H9 (cell line): ENCODE results near the gene GALNT7. TPM values are rescaled to one million over a fixed set of nuclear protein-coding genes. Genes with fewer than 3 reads are reported as not detected.

ENCODE experiments used
- DNase-seq: peaks from one replicate; pipeline ENCODE4 v3.0.0-alpha.2; 2017
- H2AFZ ChIP-seq: one replicate; pipeline ENCODE4 v1.6.1; 2013; ENCODE audit warnings: mild to moderate bottlenecking, low read length, control low read depth, moderate library complexity
- H2AK5ac ChIP-seq: 2 replicates; pipeline ENCODE4 v1.6.1; 2013; ENCODE audit warnings: low read length, control low read depth, mixed read lengths; ENCODE audit not compliant: insufficient read length
- H2BK120ac ChIP-seq: one replicate; pipeline ENCODE4 v1.6.1; 2013; ENCODE audit warnings: low read depth, mild to moderate bottlenecking, low read length, control low read depth, inconsistent platforms; ENCODE audit not compliant: poor library complexity, severe bottlenecking
- H2BK12ac ChIP-seq: 2 replicates; pipeline ENCODE4 v1.6.1; 2013; ENCODE audit warnings: low read length, control low read depth, mixed read lengths, low read depth; ENCODE audit not compliant: insufficient read length
- H2BK15ac ChIP-seq: 2 replicates; pipeline ENCODE4 v1.6.1; 2013; ENCODE audit warnings: low read depth, low read length, control low read depth
- H2BK20ac ChIP-seq: one replicate; pipeline ENCODE4 v1.6.1; 2013; ENCODE audit warnings: low read depth, mild to moderate bottlenecking, low read length, control low read depth, inconsistent platforms; ENCODE audit not compliant: poor library complexity, severe bottlenecking
- H2BK5ac ChIP-seq: 2 replicates; pipeline ENCODE4 v1.6.1; 2013; ENCODE audit warnings: low read length, control low read depth, mixed read lengths; ENCODE audit not compliant: insufficient read length
- H3K14ac ChIP-seq: 2 replicates; pipeline ENCODE4 v1.6.1; 2013; ENCODE audit warnings: low read length, control low read depth; ENCODE audit not compliant: insufficient read depth
- H3K18ac ChIP-seq: 2 replicates; pipeline ENCODE4 v1.6.1; 2013; ENCODE audit warnings: low read depth, mild to moderate bottlenecking, mixed read lengths, low read length, control low read depth; ENCODE audit not compliant: insufficient read length
- H3K23ac ChIP-seq: 2 replicates; pipeline ENCODE4 v1.6.1; 2013; ENCODE audit warnings: low read length, control low read depth, mixed read lengths, low read depth; ENCODE audit not compliant: insufficient read length
- H3K23me2 ChIP-seq: 2 replicates; pipeline ENCODE4 v1.6.1; 2013; ENCODE audit warnings: low read depth, mild to moderate bottlenecking, mixed read lengths, low read length, control low read depth; ENCODE audit not compliant: insufficient read length, poor library complexity, severe bottlenecking
- H3K27ac ChIP-seq: 2 replicates; pipeline ENCODE4 v1.5.1; 2013; ENCODE audit warnings: low read length, control low read depth, mixed read lengths, low read depth; ENCODE audit not compliant: insufficient read length
- H3K27me3 ChIP-seq: 2 replicates; pipeline ENCODE4 v1.6.1; 2013; ENCODE audit warnings: low read length, control low read depth, inconsistent platforms; ENCODE audit not compliant: insufficient read depth
- H3K4ac ChIP-seq: 2 replicates; pipeline ENCODE4 v1.6.1; 2013; ENCODE audit warnings: low read depth, mild to moderate bottlenecking, control low read depth, inconsistent platforms, low read length, moderate library complexity
- H3K4me1 ChIP-seq: 2 replicates; pipeline ENCODE4 v1.6.1; 2013; ENCODE audit warnings: low read length, control low read depth, inconsistent platforms; ENCODE audit not compliant: insufficient read depth
- H3K4me2 ChIP-seq: 2 replicates; pipeline ENCODE4 v1.6.1; 2013; ENCODE audit warnings: low read length, control low read depth, mixed read lengths; ENCODE audit not compliant: insufficient read length, insufficient read depth
- H3K56ac ChIP-seq: 2 replicates; pipeline ENCODE4 v1.6.1; 2013; ENCODE audit warnings: low read depth, mild to moderate bottlenecking, mixed read lengths, low read length, control low read depth; ENCODE audit not compliant: insufficient read length
- H3K79me1 ChIP-seq: 2 replicates; pipeline ENCODE4 v1.6.1; 2013; ENCODE audit warnings: low read depth, mild to moderate bottlenecking, moderate library complexity, low read length, control low read depth, inconsistent platforms; ENCODE audit not compliant: insufficient read depth, poor library complexity, severe bottlenecking
- H3K79me2 ChIP-seq: 2 replicates; pipeline ENCODE4 v1.6.1; 2013; ENCODE audit warnings: low read length, control low read depth, inconsistent platforms; ENCODE audit not compliant: insufficient read depth
- H3K9ac ChIP-seq: 2 replicates; pipeline ENCODE4 v1.6.1; 2013; ENCODE audit warnings: low read length, control low read depth, mixed read lengths; ENCODE audit not compliant: insufficient read length; ENCODE audit errors: extremely low read depth
- H3K9me3 ChIP-seq: one replicate; pipeline ENCODE4 v1.6.1; 2013; ENCODE audit warnings: low read depth, low read length, inconsistent platforms; ENCODE audit not compliant: control insufficient read depth
- H3T11ph ChIP-seq: one replicate; pipeline ENCODE4 v1.6.1; 2013; ENCODE audit warnings: mild to moderate bottlenecking, low read length, control low read depth, inconsistent platforms
- H4K20me1 ChIP-seq: one replicate; pipeline ENCODE4 v1.6.1; 2013; ENCODE audit not compliant: control insufficient read depth, insufficient read length, insufficient read depth
- H4K5ac ChIP-seq: 2 replicates; pipeline ENCODE4 v1.6.1; 2013; ENCODE audit warnings: low read depth, mild to moderate bottlenecking, mixed read lengths, low read length, control low read depth; ENCODE audit not compliant: insufficient read length
- H4K8ac ChIP-seq: replicated peaks from 2 replicates; pipeline ENCODE4 v1.6.1; 2013; ENCODE audit warnings: low read length, control low read depth, mixed read lengths, low read depth; ENCODE audit not compliant: insufficient read length
- H4K91ac ChIP-seq: 2 replicates; pipeline ENCODE4 v1.6.1; 2013; ENCODE audit warnings: low read depth, mild to moderate bottlenecking, moderate library complexity, mixed read lengths, low read length, control low read depth; ENCODE audit not compliant: insufficient read length
- H3K27ac Mint-ChIP-seq, 3 experiments: 2 replicates in 2 of 3; 3 replicates in 1 of 3; pipeline ENCODE4 v1.8.0; 2020 to 2021; ENCODE audit warnings: mixed read lengths in 3 of 3, mild to moderate bottlenecking in 1 of 3, moderate library complexity in 1 of 3
- H3K27me3 Mint-ChIP-seq: 2 replicates; pipeline ENCODE4 v1.8.0; 2021; ENCODE audit warnings: low read depth, mild to moderate bottlenecking, moderate library complexity, mixed read lengths
- H3K36me3 Mint-ChIP-seq, 3 experiments: 2 replicates in 2 of 3; 3 replicates in 1 of 3; pipeline ENCODE4 v1.8.0; 2020 to 2021; ENCODE audit warnings: low read depth in 3 of 3, mixed read lengths in 3 of 3; ENCODE audit not compliant: insufficient read depth in 1 of 3
- H3K4me1 Mint-ChIP-seq, 2 experiments: 2 replicates each; pipeline ENCODE4 v1.8.0; 2020; ENCODE audit warnings: mixed read lengths in 2 of 2
- H3K4me3 Mint-ChIP-seq, 2 experiments: 2 replicates in 1 of 2; 3 replicates in 1 of 2; pipeline ENCODE4 v1.8.0; 2020 to 2021; ENCODE audit warnings: mild to moderate bottlenecking in 2 of 2, mixed read lengths in 2 of 2, moderate library complexity in 1 of 2
- H3K9me3 Mint-ChIP-seq, 2 experiments: 2 replicates in 1 of 2; 3 replicates in 1 of 2; pipeline ENCODE4 v1.8.0; 2020; ENCODE audit warnings: mild to moderate bottlenecking in 2 of 2, mixed read lengths in 2 of 2, moderate library complexity in 1 of 2
- WGBS: extraction: QIAGEN DNeasy Blood & Tissue Kit; methylation state at CpG from one replicate; pipeline ENCODE4 v1.1.7; 2013; ENCODE audit warnings: missing lambda C conversion rate, low lambda C conversion rate, mixed read lengths; ENCODE audit not compliant: insufficient read length; ENCODE audit errors: extremely low coverage; 5-methylcytosine and 5-hydroxymethylcytosine counted together
- total RNA-seq: library from RNA; stranded (reverse); gene quantifications from 2 replicates; pipeline ENCODE4 v1.2.1, GENCODE V29; 2021
- TF ChIP-seq, protein P1 (sequence below): fragments of 200-600 bp; sonication (generic); conservative IDR thresholded peaks from 3 replicates; pipeline ENCODE4 v1.8.0; 2021; ENCODE audit warnings: antibody characterized with exemption, mild to moderate bottlenecking

GALNT7 gene
- total RNA-seq, 1 experiment from 2014 or later = 57.3 TPM

GRCh38 chr4:173188648-173189047 lies 20.0 kb downstream of the GALNT7 start:
- Histone ChIP-seq H2BK5ac (no peak overlapping the region), H3K79me1 (peaks cover 6% of the 10 kb centered on the region)
- TF ChIP-seq, protein P1, sequence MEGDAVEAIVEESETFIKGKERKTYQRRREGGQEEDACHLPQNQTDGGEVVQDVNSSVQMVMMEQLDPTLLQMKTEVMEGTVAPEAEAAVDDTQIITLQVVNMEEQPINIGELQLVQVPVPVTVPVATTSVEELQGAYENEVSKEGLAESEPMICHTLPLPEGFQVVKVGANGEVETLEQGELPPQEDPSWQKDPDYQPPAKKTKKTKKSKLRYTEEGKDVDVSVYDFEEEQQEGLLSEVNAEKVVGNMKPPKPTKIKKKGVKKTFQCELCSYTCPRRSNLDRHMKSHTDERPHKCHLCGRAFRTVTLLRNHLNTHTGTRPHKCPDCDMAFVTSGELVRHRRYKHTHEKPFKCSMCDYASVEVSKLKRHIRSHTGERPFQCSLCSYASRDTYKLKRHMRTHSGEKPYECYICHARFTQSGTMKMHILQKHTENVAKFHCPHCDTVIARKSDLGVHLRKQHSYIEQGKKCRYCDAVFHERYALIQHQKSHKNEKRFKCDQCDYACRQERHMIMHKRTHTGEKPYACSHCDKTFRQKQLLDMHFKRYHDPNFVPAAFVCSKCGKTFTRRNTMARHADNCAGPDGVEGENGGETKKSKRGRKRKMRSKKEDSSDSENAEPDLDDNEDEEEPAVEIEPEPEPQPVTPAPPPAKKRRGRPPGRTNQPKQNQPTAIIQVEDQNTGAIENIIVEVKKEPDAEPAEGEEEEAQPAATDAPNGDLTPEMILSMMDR = no peak

More at GRCh38 chr4:173188648-173189047, 20.0 kb downstream of the GALNT7 start:
- Mint-ChIP-seq H3K4me3 (no peak overlapping the region), H3K4me1 (peaks cover 51 to 64% of the 10 kb centered on the region in 2 experiments), H3K27me3 (no peaks in the 10 kb centered on the region), H3K9me3 (peaks cover 6 to 7% of the 10 kb centered on the region in 2 experiments; a peak in 4 of 5 replicates), H3K27ac (peak overlapping the region in 2 of 3 experiments; percentile 37 to 67; a peak in 3 of 7 replicates), H3K36me3 (peaks cover 8 to 12% (median 12%) of the 10 kb centered on the region in 3 experiments; a peak in 6 of 7 replicates)
- no peak for DNase-seq
- no peak overlapping the region for H3K4me2 ChIP-seq
- no peak overlapping the region for H2BK120ac ChIP-seq
- no peak overlapping the region for H2AFZ ChIP-seq
- WGBS = no CpG with 5 or more reads among the region's 7 CpGs
- no peaks in the 10 kb centered on the region for H3K23me2 ChIP-seq
- H3K4ac ChIP-seq = no peak overlapping the region
- no peak overlapping the region for H2BK15ac ChIP-seq
- H3K9ac ChIP-seq = no peak overlapping the region
- H3K9me3 ChIP-seq = no peaks in the 10 kb centered on the region
- H3K27me3 ChIP-seq = no peaks in the 10 kb centered on the region
- H3T11ph ChIP-seq = no peak overlapping the region
- H3K18ac ChIP-seq = no peak overlapping the region
- H2BK12ac ChIP-seq = no peak overlapping the region
- H3K23ac ChIP-seq = no peak overlapping the region
- H4K5ac ChIP-seq = no peak overlapping the region
- no peaks in the 10 kb centered on the region for H4K20me1 ChIP-seq
- peaks cover 30% of the 10 kb centered on the region for H3K79me2 ChIP-seq
- H3K14ac ChIP-seq = peak overlapping the region; percentile 29; the same call in 1 of the 2 replicates
- H3K56ac ChIP-seq = no peak overlapping the region
- no peak overlapping the region for H3K27ac ChIP-seq
- H4K91ac ChIP-seq = no peak overlapping the region
- no peak overlapping the region for H2BK20ac ChIP-seq
- no peak overlapping the region for H4K8ac ChIP-seq
- peaks cover 15% of the 10 kb centered on the region; the same call in 1 of the 2 replicates for H3K4me1 ChIP-seq
- no peak overlapping the region for H2AK5ac ChIP-seq
